Measurements from ENCODE around the gene XKR7.
A peak's percentile ranks its signal among the peaks of the same experiment; 100 is the strongest.
"Not testable (repeated sequence)": the region's sequence is repeated elsewhere in the genome, so short reads cannot be mapped to it uniquely, and the experiment has no call there.

XKR7 gene, protein sequence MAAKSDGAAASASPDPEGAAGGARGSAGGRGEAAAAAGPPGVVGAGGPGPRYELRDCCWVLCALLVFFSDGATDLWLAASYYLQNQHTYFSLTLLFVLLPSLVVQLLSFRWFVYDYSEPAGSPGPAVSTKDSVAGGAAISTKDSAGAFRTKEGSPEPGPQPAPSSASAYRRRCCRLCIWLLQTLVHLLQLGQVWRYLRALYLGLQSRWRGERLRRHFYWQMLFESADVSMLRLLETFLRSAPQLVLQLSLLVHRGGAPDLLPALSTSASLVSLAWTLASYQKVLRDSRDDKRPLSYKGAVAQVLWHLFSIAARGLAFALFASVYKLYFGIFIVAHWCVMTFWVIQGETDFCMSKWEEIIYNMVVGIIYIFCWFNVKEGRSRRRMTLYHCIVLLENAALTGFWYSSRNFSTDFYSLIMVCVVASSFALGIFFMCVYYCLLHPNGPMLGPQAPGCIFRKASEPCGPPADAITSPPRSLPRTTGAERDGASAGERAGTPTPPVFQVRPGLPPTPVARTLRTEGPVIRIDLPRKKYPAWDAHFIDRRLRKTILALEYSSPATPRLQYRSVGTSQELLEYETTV

GRCh38 chr20:31967830-31968249 lies at the start of gene XKR7:
Gene XKR7, plus strand, starts transcription at chr20:31968151. Its CDS starts 25 bp downstream, at chr20:31968176.
- Histone ChIP-seq H3K4me3 (ENCODE audit: low read depth, low read length) (peak within 1 kb of the TSS; percentile 59), H3K4me1 (ENCODE audit: control insufficient read depth, insufficient read depth, low read length) (peaks cover 11% of the 10 kb centered on the region), H3K27me3 (ENCODE audit: control insufficient read depth, insufficient read depth, low read length) (peaks cover 42% of the 10 kb centered on the region), H3K36me3 (ENCODE audit: control insufficient read depth, insufficient read depth, low read length) (no peaks in the 10 kb centered on the region), H3K9ac (ENCODE audit: low read depth, low read length) (no peak within 1 kb of the TSS), H3K9me3 (ENCODE audit: control insufficient read depth, insufficient read depth, low read length) (no peaks in the 10 kb centered on the region)

GRCh38 chr20:31918466-31919105 lies 49.4 kb upstream of the XKR7 start:
- no peaks in the 10 kb centered on the region for H3K9me3 ChIP-seq (ENCODE audit: control insufficient read depth, insufficient read depth, low read length)
- no peak overlapping the region for H3K4me3 ChIP-seq (ENCODE audit: low read depth, low read length)
- H3K27me3 ChIP-seq (ENCODE audit: control insufficient read depth, insufficient read depth, low read length): no peaks in the 10 kb centered on the region
- no peak overlapping the region for H3K9ac ChIP-seq (ENCODE audit: low read depth, low read length)
- H3K36me3 ChIP-seq (ENCODE audit: control insufficient read depth, insufficient read depth, low read length): no peaks in the 10 kb centered on the region
- peaks cover 10% of the 10 kb centered on the region for H3K4me1 ChIP-seq (ENCODE audit: control insufficient read depth, insufficient read depth, low read length)

DNA sequence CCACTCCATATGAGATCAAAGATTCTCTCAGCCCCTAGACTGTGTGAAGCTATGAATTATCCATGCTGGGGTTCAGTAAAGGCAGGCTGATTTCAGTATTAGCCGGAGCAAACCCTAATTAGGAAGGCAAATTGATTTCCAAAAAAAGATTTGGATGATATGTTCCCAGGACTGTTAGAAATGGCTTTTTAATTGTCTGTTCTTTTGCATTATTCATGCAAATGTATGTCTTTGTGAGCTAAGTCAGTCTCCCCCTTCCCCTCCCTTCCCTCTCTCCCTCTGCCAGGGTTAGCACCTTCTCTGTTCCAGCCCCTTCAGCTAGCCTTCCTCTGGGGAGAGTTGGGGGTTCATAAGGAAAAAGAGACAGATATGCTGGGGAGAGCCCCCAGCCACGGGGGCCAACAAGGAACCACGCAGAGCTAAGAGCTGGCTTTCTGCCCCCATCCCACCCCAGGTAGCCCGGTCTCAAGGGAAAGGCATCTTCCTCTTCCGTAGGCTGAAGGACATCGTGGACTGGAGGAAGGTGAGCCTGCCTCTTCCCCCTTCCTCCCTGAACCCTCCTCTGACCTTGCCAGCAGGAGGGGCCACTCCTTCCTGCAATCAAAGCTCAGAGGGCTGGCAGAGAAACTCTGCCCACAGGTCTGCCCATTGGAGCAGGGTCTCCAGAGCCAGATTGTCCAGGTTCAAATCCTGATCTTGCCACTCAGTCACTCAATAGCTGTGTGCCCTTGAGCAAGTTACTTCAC lies 48.4 kb upstream of the XKR7 start:
- Histone ChIP-seq H3K9me3 (ENCODE audit: control insufficient read depth, insufficient read depth, low read length) (no peaks in the 10 kb centered on the region), H3K27me3 (ENCODE audit: control insufficient read depth, insufficient read depth, low read length) (no peaks in the 10 kb centered on the region), H3K9ac (ENCODE audit: low read depth, low read length) (no peak overlapping the region), H3K36me3 (ENCODE audit: control insufficient read depth, insufficient read depth, low read length) (no peaks in the 10 kb centered on the region), H3K4me1 (ENCODE audit: control insufficient read depth, insufficient read depth, low read length) (peaks cover 10% of the 10 kb centered on the region), H3K4me3 (ENCODE audit: low read depth, low read length) (no peak overlapping the region)

GRCh38 chr20:31920275-31920855 lies 47.6 kb upstream of the XKR7 start:
- H3K4me1 ChIP-seq (ENCODE audit: control insufficient read depth, insufficient read depth, low read length): peaks cover 10% of the 10 kb centered on the region
- H3K9ac ChIP-seq (ENCODE audit: low read depth, low read length): no peak overlapping the region
- no peaks in the 10 kb centered on the region for H3K36me3 ChIP-seq (ENCODE audit: control insufficient read depth, insufficient read depth, low read length)

DNA sequence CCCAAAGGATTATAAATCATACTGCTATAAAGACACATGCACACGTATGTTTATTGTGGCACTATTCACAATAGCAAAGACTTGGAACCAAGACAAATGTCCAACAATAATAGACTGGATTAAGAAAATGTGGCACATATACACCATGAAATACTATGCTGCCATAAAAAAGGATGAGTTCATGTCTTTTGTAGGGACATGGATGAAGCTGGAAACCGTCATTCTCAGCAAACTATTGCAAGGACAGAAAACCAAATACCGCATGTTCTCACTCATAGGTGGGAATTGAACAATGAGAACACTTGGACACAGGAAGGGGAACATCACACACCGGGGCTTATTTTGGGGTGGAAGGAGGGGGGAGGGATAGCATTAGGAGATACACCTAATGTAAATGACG lies 46.5 kb upstream of the XKR7 start:
- not testable (repeated sequence) for H3K27me3 ChIP-seq (ENCODE audit: control insufficient read depth, insufficient read depth, low read length); H3K9me3 ChIP-seq (ENCODE audit: control insufficient read depth, insufficient read depth, low read length); H3K9ac ChIP-seq (ENCODE audit: low read depth, low read length); H3K4me1 ChIP-seq (ENCODE audit: control insufficient read depth, insufficient read depth, low read length); H3K4me3 ChIP-seq (ENCODE audit: low read depth, low read length); H3K36me3 ChIP-seq (ENCODE audit: control insufficient read depth, insufficient read depth, low read length)

More at GRCh38 chr20:31920275-31920855, 47.6 kb upstream of the XKR7 start:
- H3K4me3 ChIP-seq (ENCODE audit: low read depth, low read length): no peak overlapping the region
- H3K9me3 ChIP-seq (ENCODE audit: control insufficient read depth, insufficient read depth, low read length): no peaks in the 10 kb centered on the region
- H3K27me3 ChIP-seq (ENCODE audit: control insufficient read depth, insufficient read depth, low read length): no peaks in the 10 kb centered on the region

DNA sequence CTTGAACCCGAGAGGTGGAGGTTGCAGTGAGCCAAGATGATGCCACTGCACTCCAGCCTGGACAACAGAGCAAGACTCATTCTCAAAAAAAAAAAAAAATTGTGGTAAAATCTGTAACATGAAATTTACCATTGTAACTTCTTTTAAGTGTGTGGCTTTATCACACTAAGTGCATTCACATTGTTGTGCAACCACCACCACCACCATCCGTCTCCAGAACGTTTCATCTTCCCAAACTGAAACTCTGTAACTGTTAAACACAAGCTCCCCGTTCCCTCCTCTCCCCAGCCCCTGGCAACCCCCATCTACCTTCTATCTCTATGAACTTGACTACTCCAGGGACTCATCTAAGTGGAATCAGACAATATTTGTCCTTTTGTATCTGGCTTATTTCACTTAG lies 45.8 kb upstream of the XKR7 start:
- Histone ChIP-seq H3K4me1 (ENCODE audit: control insufficient read depth, insufficient read depth, low read length) (peaks cover 10% of the 10 kb centered on the region), H3K36me3 (ENCODE audit: control insufficient read depth, insufficient read depth, low read length) (no peaks in the 10 kb centered on the region), H3K4me3 (ENCODE audit: low read depth, low read length) (no peak overlapping the region), H3K9me3 (ENCODE audit: control insufficient read depth, insufficient read depth, low read length) (no peaks in the 10 kb centered on the region), H3K9ac (ENCODE audit: low read depth, low read length) (no peak overlapping the region), H3K27me3 (ENCODE audit: control insufficient read depth, insufficient read depth, low read length) (peaks cover 2% of the 10 kb centered on the region)

GRCh38 chr20:31922588-31922987 lies 45.4 kb upstream of the XKR7 start:
- Histone ChIP-seq H3K9ac (ENCODE audit: low read depth, low read length) (no peak overlapping the region), H3K36me3 (ENCODE audit: control insufficient read depth, insufficient read depth, low read length) (no peaks in the 10 kb centered on the region), H3K27me3 (ENCODE audit: control insufficient read depth, insufficient read depth, low read length) (peaks cover 2% of the 10 kb centered on the region), H3K4me3 (ENCODE audit: low read depth, low read length) (no peak overlapping the region), H3K4me1 (ENCODE audit: control insufficient read depth, insufficient read depth, low read length) (peaks cover 10% of the 10 kb centered on the region), H3K9me3 (ENCODE audit: control insufficient read depth, insufficient read depth, low read length) (no peaks in the 10 kb centered on the region)

GRCh38 chr20:31923388-31924331 lies 44.3 kb upstream of the XKR7 start:
- Histone ChIP-seq H3K4me1 (ENCODE audit: control insufficient read depth, insufficient read depth, low read length) (peaks cover 10% of the 10 kb centered on the region), H3K9me3 (ENCODE audit: control insufficient read depth, insufficient read depth, low read length) (no peaks in the 10 kb centered on the region), H3K9ac (ENCODE audit: low read depth, low read length) (no peak overlapping the region), H3K4me3 (ENCODE audit: low read depth, low read length) (no peak overlapping the region), H3K27me3 (ENCODE audit: control insufficient read depth, insufficient read depth, low read length) (peaks cover 2% of the 10 kb centered on the region), H3K36me3 (ENCODE audit: control insufficient read depth, insufficient read depth, low read length) (no peaks in the 10 kb centered on the region)

DNA sequence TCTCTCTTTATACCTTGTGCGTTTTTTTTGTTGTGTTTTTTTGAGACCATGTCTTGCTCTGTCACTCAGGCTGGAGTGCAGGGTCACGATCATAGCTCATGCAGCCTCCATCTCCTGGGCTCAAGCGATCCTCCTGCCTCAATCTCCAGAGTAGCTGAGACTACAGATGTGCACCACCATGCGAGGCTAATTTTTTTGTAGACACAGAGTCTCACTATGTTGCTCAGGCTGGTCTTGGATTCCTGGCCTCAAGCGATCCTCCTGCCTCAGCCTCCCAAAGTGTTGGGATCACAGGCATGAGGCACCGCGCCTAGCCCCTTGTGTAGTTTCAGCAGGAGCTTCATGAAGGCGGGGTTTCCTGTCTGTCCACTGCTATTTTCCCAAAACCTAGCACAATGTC lies 43.4 kb upstream of the XKR7 start:
- Histone ChIP-seq H3K27me3 (ENCODE audit: control insufficient read depth, insufficient read depth, low read length) (peaks cover 2% of the 10 kb centered on the region), H3K4me1 (ENCODE audit: control insufficient read depth, insufficient read depth, low read length) (peaks cover 6% of the 10 kb centered on the region), H3K9me3 (ENCODE audit: control insufficient read depth, insufficient read depth, low read length) (no peaks in the 10 kb centered on the region), H3K9ac (ENCODE audit: low read depth, low read length) (no peak overlapping the region), H3K4me3 (ENCODE audit: low read depth, low read length) (no peak overlapping the region), H3K36me3 (ENCODE audit: control insufficient read depth, insufficient read depth, low read length) (no peaks in the 10 kb centered on the region)

GRCh38 chr20:31925631-31926030 lies 42.3 kb upstream of the XKR7 start:
- H3K27me3 ChIP-seq (ENCODE audit: control insufficient read depth, insufficient read depth, low read length): peaks cover 2% of the 10 kb centered on the region
- H3K4me1 ChIP-seq (ENCODE audit: control insufficient read depth, insufficient read depth, low read length): no peaks in the 10 kb centered on the region
- H3K4me3 ChIP-seq (ENCODE audit: low read depth, low read length): no peak overlapping the region
- H3K36me3 ChIP-seq (ENCODE audit: control insufficient read depth, insufficient read depth, low read length): no peaks in the 10 kb centered on the region
- no peaks in the 10 kb centered on the region for H3K9me3 ChIP-seq (ENCODE audit: control insufficient read depth, insufficient read depth, low read length)
- no peak overlapping the region for H3K9ac ChIP-seq (ENCODE audit: low read depth, low read length)
